Ammon's horn (tissue), 1 donor: ENCODE data around the gene CFDP1.
"Not testable (repeated sequence)": the region's sequence is repeated elsewhere in the genome, so short reads cannot be mapped to it uniquely, and the experiment has no call there.

ENCODE experiments used
- DNase-seq: peaks from one replicate; pipeline ENCODE4 v3.0.0-alpha.2; 2016; ENCODE audit warnings: low spot score

CFDP1 gene

DNA sequence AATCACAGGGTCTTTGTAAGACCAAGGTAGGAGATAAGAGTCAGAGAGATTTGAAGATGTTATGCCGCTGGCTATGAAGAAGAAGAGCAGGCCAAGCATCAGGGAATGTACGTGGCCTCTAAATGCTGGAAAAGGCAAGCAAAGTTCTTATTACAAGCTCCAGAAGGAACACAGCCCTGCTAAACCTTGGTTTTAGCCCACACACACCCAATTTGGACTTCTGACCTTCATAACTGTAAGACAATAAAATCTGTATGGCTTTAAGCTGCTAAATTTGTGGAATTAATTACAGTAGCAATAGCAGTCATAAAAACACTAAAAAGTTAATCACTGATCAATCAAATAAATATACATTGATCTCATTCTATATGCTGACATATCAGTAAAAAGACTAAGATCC, 25.1 kb upstream of the CFDP1 start:
- no peak for DNase-seq

DNA sequence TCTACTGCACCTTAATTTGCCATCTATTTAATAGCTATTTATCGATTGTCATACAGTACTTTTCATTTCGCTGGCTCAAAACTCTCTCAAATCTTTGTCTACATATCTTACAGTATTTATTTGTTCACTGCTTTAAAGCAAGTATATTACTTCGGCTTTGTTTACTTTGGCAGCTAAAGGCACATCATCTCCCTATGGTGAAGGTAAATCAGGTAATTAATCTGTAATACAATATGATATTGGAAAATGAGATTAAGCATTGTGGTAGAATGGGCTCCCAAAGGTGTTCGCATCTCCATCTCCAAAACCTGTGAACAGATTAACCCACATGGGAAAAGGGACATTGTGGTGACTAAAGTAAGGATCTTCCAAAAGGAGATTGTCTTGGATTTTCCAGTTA, 24.7 kb upstream of the CFDP1 start:
- DNase-seq, result no peak

GRCh38 chr16:75457485-75458021, 24.2 kb upstream of the CFDP1 start:
- no peak for DNase-seq

- no peak for DNase-seq
Measured at GRCh38 chr16:75456971-75457370, 23.7 kb upstream of the CFDP1 start.

GRCh38 chr16:75456486-75456885, 23.2 kb upstream of the CFDP1 start:
- DNase-seq, result not testable (repeated sequence)

GRCh38 chr16:75455677-75456076, 22.4 kb upstream of the CFDP1 start:
- DNase-seq, result no peak

GRCh38 chr16:75452464-75453190, 19.3 kb upstream of the CFDP1 start:
- DNase-seq, result no peak

- no peak for DNase-seq
Measured at GRCh38 chr16:75446416-75446815, 13.1 kb upstream of the CFDP1 start.

DNA sequence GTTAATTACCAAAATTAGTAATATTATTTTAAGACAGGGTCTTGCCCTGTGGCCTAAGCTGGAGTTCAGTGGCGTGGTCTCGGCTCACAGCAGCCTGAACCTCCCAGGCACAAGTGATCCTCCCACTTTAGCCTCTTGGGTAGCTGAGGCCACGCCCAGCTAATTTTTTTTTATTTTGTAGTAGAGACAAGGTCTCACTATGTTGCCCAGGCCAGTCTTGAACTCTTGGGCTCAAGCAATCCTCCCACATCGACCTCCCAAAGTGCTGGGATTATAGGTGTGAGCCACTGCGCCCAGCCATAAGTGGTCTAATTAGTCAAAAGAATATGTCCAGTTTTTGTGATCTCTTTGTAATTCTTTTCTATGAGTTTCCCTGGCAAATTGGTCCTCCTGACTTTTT, 12.0 kb upstream of the CFDP1 start:
- DNase-seq, result no peak

GRCh38 chr16:75443298-75443697, 10.0 kb upstream of the CFDP1 start:
- no peak for DNase-seq

GRCh38 chr16:75433732-75434413, 570 bp upstream of the CFDP1 start:
- peak; percentile 74 for DNase-seq

- DNase-seq, result no peak
Measured at GRCh38 chr16:75429621-75430403, 3.5 kb downstream of the CFDP1 start.

DNA sequence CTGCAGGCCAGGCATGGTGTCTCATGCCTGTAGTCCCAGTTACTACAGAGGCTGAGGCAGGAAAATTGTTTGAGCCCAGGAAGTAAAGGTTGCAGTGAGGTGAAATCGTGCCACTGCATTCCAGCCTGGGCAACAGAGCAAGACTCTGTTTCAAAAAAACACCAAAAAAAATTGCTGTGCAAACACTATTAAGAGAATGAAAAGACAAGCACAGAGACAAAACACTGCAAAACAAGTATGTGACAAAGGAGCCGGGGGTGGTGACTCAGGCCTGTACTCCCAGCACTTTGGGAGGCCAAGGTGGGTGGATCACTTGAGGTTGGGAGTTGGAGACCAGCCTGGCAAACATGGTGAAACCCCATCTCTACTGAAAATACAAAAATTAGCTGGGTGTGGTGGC, 6.8 kb downstream of the CFDP1 start:
- DNase-seq, result not testable (repeated sequence)

DNA sequence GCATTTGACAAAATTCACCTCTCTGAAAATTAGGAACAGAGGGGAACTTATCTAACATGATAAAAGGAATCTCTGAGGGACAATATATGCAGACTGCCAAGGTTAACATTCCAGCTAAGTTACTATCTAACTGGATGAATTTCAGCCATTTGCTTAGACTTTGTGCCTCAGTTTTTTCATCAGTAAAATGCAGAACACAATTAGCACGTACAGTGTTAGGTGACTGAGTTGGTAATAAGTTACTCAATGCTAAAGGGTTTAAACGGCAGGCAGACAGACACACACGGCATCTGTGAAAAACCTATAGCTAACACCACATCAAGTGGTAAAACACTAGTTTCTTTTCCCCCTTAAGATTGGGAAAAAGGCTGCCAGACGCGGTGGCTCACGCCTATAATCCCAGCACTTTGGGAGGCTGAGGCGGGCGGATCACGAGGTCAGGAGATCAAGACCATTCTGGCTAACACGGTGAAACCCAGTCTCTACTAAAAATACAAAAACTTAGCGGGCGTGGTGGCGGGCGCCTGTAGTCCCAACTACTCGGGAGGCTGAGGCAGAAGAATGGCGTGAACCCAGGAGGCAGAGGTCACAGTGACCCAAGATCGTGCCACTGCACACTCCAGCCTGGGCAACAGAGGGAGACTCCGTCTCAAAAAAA, 9.1 kb downstream of the CFDP1 start:
- not testable (repeated sequence) for DNase-seq

DNA sequence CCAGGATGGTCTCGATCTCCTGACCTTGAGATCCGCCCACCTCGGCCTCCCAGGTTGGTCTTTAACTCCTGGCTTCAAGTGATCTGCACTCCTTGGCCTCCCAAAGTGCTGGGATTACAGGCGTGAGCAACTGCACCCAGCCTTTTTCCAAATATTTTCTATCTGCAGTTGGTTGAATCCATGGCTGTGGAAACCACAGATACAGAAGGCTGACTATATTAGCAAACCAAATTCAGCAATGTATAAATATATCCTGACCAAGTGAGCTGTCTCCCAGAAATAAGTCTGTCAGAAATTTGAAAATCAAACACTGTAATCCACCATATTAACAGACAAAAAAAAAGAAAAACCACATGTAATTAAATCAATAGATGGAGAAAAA, 9.6 kb downstream of the CFDP1 start:
- no peak for DNase-seq

DNA sequence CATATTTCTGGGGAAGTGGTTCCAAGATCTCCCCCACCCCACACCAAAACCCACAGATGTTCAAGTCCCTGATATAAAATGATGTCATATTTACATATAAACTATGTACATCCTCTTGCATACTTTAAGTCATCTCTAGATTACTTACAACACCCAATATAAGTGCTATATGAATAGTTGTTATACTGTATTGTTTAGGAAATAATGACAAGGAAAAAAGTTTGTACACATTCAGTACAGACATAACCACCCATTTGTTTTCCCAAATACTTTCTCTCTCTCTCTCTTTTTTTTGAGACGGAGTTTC, 11.5 kb downstream of the CFDP1 start:
- DNase-seq, result no peak

DNA sequence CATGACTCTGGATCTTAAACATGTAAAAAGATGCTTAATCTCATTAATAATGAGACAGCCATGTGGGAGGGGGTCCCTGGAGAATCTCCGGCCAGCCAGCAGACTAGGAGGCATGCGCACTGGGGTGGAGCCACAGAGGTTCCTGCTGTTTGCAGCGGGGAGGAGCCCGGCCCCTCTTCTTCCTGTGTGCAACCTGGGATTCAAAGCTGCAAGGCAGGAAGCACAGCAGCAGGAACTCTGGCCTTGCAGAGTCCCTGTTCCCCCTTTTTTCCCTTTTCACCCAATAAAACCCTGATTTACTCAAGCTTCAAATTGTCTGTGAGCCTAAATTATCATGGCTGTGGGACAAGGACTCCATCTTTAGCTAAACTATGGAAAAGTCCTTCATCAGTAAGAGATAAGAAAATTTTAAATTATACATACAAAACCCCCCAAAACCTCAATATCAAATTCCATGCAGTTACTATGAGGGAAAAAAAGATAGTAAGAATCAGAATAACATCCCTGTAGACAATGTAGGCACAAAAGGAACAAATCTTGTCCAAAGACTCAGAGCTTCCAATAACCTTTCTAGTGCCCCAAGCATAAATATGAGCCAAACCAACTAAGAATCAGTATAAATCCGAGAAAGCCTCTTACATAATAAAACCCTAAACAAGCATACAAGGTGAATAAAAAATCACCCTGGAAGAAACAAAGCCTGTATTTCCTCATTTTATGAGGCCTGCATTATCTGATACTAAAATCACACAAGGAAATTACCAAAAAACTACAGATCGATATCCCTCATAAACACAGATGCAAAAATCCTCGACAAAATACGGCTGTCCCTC, 12.1 kb downstream of the CFDP1 start:
- DNase-seq, result peak; percentile 49

- DNase-seq, result no peak
Measured at GRCh38 chr16:75416904-75417565, 16.3 kb downstream of the CFDP1 start.

DNA sequence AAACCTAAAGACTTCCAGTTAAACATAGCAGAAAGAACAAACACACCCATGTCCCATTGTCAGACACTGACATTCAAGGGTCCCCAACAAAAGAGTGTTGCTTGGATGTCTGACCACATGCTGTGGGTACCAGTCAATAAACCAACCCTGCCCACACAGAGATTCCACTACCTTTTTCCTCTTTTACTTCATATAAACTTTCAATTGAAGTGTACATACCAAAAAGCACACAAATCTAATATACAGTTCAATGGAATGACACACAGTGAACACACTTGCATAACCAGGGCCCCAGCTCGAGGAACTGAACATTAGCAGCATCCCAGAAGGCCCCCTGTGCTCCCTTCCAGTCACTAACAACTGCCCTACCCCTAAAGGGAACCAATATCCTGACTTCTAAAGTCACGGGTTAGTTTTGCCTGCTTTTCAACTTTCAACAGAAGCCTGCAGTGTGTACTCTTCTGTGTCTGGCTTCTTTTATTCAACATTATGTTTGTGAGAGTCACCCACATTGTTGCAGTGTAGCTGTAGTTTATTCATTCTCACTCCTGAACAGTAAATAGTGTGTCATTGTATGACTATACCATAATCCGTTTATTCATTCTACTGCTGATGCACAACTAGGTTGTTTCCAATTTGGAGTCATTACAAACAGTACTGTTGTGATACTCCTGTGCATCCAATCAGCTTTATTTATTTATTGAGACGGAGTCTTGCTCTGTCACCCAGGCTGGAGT, 18.0 kb downstream of the CFDP1 start:
- DNase-seq, result no peak

DNA sequence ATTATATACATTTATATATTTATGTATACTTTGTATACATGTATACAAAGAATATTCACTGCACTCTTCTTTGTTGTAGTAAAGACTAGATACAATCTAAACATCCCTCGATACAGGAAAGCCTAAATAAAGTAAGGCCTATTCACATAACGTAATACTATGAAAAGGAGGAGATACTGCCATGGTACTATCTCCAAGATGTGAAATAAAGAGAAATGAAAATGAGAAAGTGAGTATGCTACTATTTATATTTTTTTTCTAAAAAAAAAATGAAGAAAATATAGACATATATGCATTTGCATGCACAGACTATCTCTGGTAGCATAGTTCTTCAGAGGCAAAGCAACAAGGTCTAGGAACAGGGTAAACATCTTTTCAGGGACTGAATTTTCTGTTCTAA, 19.4 kb downstream of the CFDP1 start:
- no peak for DNase-seq
